Lung (tissue), 16 donors: ENCODE measurements around the gene PRORP. TPM values are rescaled to one million over a fixed set of nuclear protein-coding genes. Genes with fewer than 3 reads are reported as not detected.

Experiments used
- ATAC-seq: fragments of 200-7000 bp; cut with Tn5 transposase; one replicate; pipeline ENCODE4 v1.9.1; 2020; ENCODE audit warnings: moderate number of reproducible peaks; ENCODE audit not compliant: insufficient read depth, low FRiP score
- DNase-seq, 3 donors: peaks; one replicate each; pipeline ENCODE4 v3.0.0-alpha.2; 2013 to 2017
- H3K27ac ChIP-seq, 2 donors: one replicate each; pipeline ENCODE4 v1.5.1; 2013; ENCODE audit warnings: mild to moderate bottlenecking in 2 of 2, moderate library complexity in 2 of 2, control low read depth in 1 of 2, inconsistent platforms in 1 of 2, low read depth in 1 of 2, low read length in 1 of 2
- H3K27me3 ChIP-seq, 3 donors: one replicate each; pipeline ENCODE4 v1.5.1; 2013; ENCODE audit warnings: low read length in 2 of 3; ENCODE audit not compliant: control insufficient read depth in 3 of 3, insufficient read depth in 3 of 3
- H3K36me3 ChIP-seq, 4 donors: one replicate each; pipeline ENCODE4 v1.5.1; 2013; ENCODE audit warnings: low read length in 4 of 4, mild to moderate bottlenecking in 1 of 4, moderate library complexity in 1 of 4; ENCODE audit not compliant: control insufficient read depth in 4 of 4, insufficient read depth in 4 of 4
- H3K4me1 ChIP-seq, 5 donors: one replicate each; pipeline ENCODE4 v1.5.1; 2013; ENCODE audit warnings: low read length in 5 of 5, mild to moderate bottlenecking in 2 of 5, moderate library complexity in 1 of 5; ENCODE audit not compliant: control insufficient read depth in 5 of 5, insufficient read depth in 5 of 5
- H3K4me3 ChIP-seq: one replicate; pipeline ENCODE4 v1.5.1; 2013; ENCODE audit warnings: mild to moderate bottlenecking, control low read depth, moderate library complexity
- H3K9ac ChIP-seq, 2 donors: one replicate each; pipeline ENCODE4 v1.5.1; 2013; ENCODE audit warnings: low read length in 2 of 2, control low read depth in 1 of 2; ENCODE audit not compliant: insufficient read depth in 1 of 2
- H3K9me3 ChIP-seq, 4 donors: one replicate each; pipeline ENCODE4 v1.5.1; 2013; ENCODE audit warnings: low read length in 3 of 4, mild to moderate bottlenecking in 1 of 4, moderate library complexity in 1 of 4; ENCODE audit not compliant: control insufficient read depth in 4 of 4, insufficient read depth in 3 of 4
- WGBS, 2 donors: extraction: QIAGEN DNeasy Blood & Tissue Kit; methylation state at CpG; one replicate each; pipeline ENCODE4 v1.1.7; 2013; 5-methylcytosine and 5-hydroxymethylcytosine counted together
- long read RNA-seq, 5 donors: transcript quantifications; one replicate each; lab custom pipeline, GENCODE V29; 2026
- polyA plus RNA-seq, 2 donors: library from polyadenylated mRNA; stranded (reverse); fragments of 200-250 nt; gene quantifications; one replicate each; pipeline ENCODE4 v1.2.1, GENCODE V29; 2013
- total RNA-seq, 2 donors: library from RNA; depleted of rRNA in 1 of 2; stranded (reverse); fragments of >200 nt in 1 of 2; gene quantifications; one replicate each; pipeline ENCODE4 v1.2.1, GENCODE V29; 2014 to 2021
- TF ChIP-seq, protein P1 (sequence below): IDR thresholded peaks from 2 replicates; pipeline ENCODE4 v1.5.1; 2012; ENCODE audit warnings: mild to moderate bottlenecking; ENCODE audit errors: control extremely low read depth, extremely low read depth
- donor health status: control.
- donor health status: control.
- donor health status: Bipolar disorder and iron deficiency.
- donor health status: healthy.
- donor health status: DM: yes; HTN: yes; CAD: no.

The PRORP gene
- total RNA-seq (10 to 100 TPM; 28.9 to 29.5 TPM), polyA plus RNA-seq (10 to 100 TPM; 22.6 to 23.0 TPM)
- long read RNA-seq, donor 1, full-length matches to known transcripts = 7 of 7 reads
- long read RNA-seq, donor 1, partial matches to known transcripts = 0 of 7 reads
- long read RNA-seq, donor 1, other reads (novel, unspliced or antisense) = 0 of 7 reads
- long read RNA-seq, donor 2, partial matches to known transcripts = 0 of 1 reads
- long read RNA-seq, donor 2, other reads (novel, unspliced or antisense) = 0 of 1 reads
- long read RNA-seq, donor 3, transcript KIAA0391-203 (8 exons, 2,611 nt) = major isoform, 6 of 6 reads
- long read RNA-seq, donor 3, partial matches to known transcripts = 0 of 6 reads
- long read RNA-seq, donor 3, other reads (novel, unspliced or antisense) = 0 of 6 reads
- long read RNA-seq, donor 4 = 0 reads
- long read RNA-seq, donor 5, partial matches to known transcripts = 0 of 4 reads
- long read RNA-seq, donor 5, other reads (novel, unspliced or antisense) = 0 of 4 reads

- WGBS, 2 donors = 0% methylated on average over 57 of the region's 57 CpGs
- DNase-seq (peak; percentile 91 to 96 (median 95)), ATAC-seq (peak; percentile 94)
- Histone ChIP-seq H3K9ac (peak within 1 kb of the TSS; percentile 91 to 98), H3K36me3 (peaks cover 0 to 3% (median under 1%) of the 10 kb centered on the region in 4 donors), H3K27me3 (no peaks in the 10 kb centered on the region), H3K4me3 (peak within 1 kb of the TSS; percentile 79), H3K4me1 (peaks cover 0 to 17% (median 6%) of the 10 kb centered on the region in 5 donors), H3K27ac (peak within 1 kb of the TSS; percentile 95 to 97), H3K9me3 (no peaks in the 10 kb centered on the region)
- TF ChIP-seq, protein P1, sequence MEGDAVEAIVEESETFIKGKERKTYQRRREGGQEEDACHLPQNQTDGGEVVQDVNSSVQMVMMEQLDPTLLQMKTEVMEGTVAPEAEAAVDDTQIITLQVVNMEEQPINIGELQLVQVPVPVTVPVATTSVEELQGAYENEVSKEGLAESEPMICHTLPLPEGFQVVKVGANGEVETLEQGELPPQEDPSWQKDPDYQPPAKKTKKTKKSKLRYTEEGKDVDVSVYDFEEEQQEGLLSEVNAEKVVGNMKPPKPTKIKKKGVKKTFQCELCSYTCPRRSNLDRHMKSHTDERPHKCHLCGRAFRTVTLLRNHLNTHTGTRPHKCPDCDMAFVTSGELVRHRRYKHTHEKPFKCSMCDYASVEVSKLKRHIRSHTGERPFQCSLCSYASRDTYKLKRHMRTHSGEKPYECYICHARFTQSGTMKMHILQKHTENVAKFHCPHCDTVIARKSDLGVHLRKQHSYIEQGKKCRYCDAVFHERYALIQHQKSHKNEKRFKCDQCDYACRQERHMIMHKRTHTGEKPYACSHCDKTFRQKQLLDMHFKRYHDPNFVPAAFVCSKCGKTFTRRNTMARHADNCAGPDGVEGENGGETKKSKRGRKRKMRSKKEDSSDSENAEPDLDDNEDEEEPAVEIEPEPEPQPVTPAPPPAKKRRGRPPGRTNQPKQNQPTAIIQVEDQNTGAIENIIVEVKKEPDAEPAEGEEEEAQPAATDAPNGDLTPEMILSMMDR = no peak
Measured at GRCh38 chr14:35121887-35122695, at the start of gene PRORP, which contains the start of gene PPP2R3C. TSS of gene PRORP (plus strand) at chr14:35122552. CDS start at chr14:35123246, 694 bp downstream. TSS of gene PPP2R3C (minus strand) at chr14:35121990. CDS start at chr14:35121959, 31 bp downstream.

DNA sequence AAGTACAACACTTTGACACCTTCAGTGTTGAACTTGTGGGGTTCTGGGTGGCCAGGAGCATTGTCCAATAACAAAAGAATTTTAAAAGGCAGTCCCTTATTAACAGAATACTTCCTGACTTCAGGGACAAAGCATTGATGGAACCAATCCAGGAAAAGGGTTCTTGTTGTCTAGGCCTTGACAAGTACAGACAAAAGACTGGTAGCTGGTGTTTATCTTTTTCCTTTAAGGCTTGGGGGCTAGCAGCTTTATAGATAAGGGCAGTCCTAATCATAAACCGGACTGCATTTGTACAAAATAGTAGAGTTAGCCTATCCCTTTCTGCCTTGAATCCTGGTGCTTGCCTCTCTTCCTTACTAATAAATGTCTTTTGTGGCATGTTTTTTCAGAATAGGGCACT, 48.9 kb upstream of the PRORP start:
- 70 to 78% methylated on average over 1 of the region's 1 CpG for WGBS, 2 donors

GRCh38 chr14:35078082-35078481, 44.3 kb upstream of the PRORP start:
- Histone ChIP-seq H3K27me3 (no peaks in the 10 kb centered on the region), H3K9ac (no peak overlapping the region), H3K27ac (no peak overlapping the region), H3K9me3 (no peaks in the 10 kb centered on the region), H3K36me3 (peaks cover 0 to 22% (median 14%) of the 10 kb centered on the region in 4 donors), H3K4me3 (no peak overlapping the region), H3K4me1 (no peaks in the 10 kb centered on the region)
- TF ChIP-seq, protein P1 = no peak
- WGBS, 2 donors = 98% methylated on average over 2 of the region's 2 CpGs
- no peak for DNase-seq
- ATAC-seq = no peak

More for the DNA sequence above, 48.9 kb upstream of the PRORP start:
- H3K27me3 ChIP-seq = no peaks in the 10 kb centered on the region
- DNase-seq (no peak), ATAC-seq (no peak)
- peaks cover 4 to 26% (median 12%) of the 10 kb centered on the region in 4 donors for H3K36me3 ChIP-seq
- TF ChIP-seq, protein P1 = no peak
- no peak overlapping the region for H3K27ac ChIP-seq
- peaks cover 0 to 3% (median 0%) of the 10 kb centered on the region in 4 donors for H3K9me3 ChIP-seq
- no peak overlapping the region for H3K9ac ChIP-seq
- H3K4me1 ChIP-seq = no peaks in the 10 kb centered on the region
- H3K4me3 ChIP-seq = no peak overlapping the region
